HL-60 (cell line): Measurements from ENCODE around the gene DCDC2C.

Source experiments
- DNase-seq, 2 experiments: peaks; one replicate each; pipeline ENCODE4 v3.0.0-alpha.2; 2010 to 2020; ENCODE audit warnings: low read depth in 1 of 2, low spot score in 1 of 2
- H3K27ac ChIP-seq: fragments of 250-450 bp; sonication (Bioruptor Pico); replicated peaks from 2 replicates; pipeline ENCODE4 v1.5.1; 2020; ENCODE audit warnings: mild to moderate bottlenecking, moderate library complexity
- H3K27me3 ChIP-seq: fragments of 250-450 bp; sonication (Bioruptor Pico); 2 replicates; pipeline ENCODE4 v1.5.1; 2021; ENCODE audit warnings: mild to moderate bottlenecking, moderate library complexity; ENCODE audit not compliant: insufficient read depth, poor library complexity, severe bottlenecking
- H3K4me3 ChIP-seq: replicated peaks from 2 replicates; pipeline ENCODE4 v1.5.1; 2011; ENCODE audit warnings: mild to moderate bottlenecking, control low read depth, low read length; ENCODE audit not compliant: insufficient read depth
- GABPA ChIP-seq: IDR thresholded peaks from 2 replicates; pipeline ENCODE4 v1.6.1; 2012; ENCODE audit warnings: low read depth
- POLR2AphosphoS5 ChIP-seq: IDR thresholded peaks from 2 replicates; pipeline ENCODE4 v1.6.1; 2012; ENCODE audit warnings: low read depth
- SPI1 ChIP-seq: IDR thresholded peaks from 2 replicates; pipeline ENCODE4 v1.6.1; 2012; ENCODE audit warnings: low read depth, mild to moderate bottlenecking, borderline replicate concordance
- TF ChIP-seq, protein P1 (sequence below): IDR thresholded peaks from 2 replicates; pipeline ENCODE4 v1.6.1; 2012; ENCODE audit warnings: low read depth; ENCODE audit not compliant: insufficient replicate concordance
- TF ChIP-seq, protein P2 (sequence below): IDR thresholded peaks from one replicate; pipeline ENCODE4 v1.5.1; 2011; ENCODE audit warnings: low read length, control low read depth, inconsistent platforms; ENCODE audit not compliant: insufficient read depth

Gene DCDC2C

DNA sequence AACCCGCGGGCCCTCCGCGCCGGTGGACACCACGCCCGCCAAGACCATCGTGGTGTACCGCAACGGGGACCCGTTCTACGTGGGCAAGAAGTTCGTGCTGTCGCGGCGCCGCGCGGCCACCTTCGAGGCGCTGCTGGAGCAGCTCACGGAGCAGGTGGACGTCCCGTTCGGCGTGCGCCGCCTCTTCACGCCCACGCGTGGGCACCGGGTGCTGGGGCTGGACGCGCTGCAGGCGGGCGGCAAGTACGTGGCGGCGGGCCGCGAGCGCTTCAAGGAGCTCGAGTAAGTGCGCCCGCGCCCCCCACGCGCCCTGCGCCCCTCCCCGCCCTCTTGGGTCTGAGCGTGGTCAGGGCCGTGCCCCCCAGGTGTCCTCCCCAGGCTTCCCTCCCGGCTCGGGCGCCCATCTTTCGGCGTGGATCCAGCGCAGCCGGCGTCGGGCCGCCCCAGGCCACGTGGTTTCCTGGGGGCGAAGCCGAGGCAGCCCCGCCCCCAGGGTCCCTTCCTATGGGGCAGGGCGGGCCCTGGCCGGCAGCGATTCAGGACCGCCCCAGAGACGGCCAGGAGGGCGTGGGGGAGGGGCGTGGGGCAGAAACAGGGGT, 481 bp downstream of the DCDC2C start:
- Histone ChIP-seq H3K27ac (no peak overlapping the region), H3K4me3 (no peak overlapping the region), H3K27me3 (peaks cover 1% of the 10 kb centered on the region)
- TF ChIP-seq POLR2AphosphoS5 (no peak), SPI1 (no peak), GABPA (no peak)
- TF ChIP-seq, protein P1, sequence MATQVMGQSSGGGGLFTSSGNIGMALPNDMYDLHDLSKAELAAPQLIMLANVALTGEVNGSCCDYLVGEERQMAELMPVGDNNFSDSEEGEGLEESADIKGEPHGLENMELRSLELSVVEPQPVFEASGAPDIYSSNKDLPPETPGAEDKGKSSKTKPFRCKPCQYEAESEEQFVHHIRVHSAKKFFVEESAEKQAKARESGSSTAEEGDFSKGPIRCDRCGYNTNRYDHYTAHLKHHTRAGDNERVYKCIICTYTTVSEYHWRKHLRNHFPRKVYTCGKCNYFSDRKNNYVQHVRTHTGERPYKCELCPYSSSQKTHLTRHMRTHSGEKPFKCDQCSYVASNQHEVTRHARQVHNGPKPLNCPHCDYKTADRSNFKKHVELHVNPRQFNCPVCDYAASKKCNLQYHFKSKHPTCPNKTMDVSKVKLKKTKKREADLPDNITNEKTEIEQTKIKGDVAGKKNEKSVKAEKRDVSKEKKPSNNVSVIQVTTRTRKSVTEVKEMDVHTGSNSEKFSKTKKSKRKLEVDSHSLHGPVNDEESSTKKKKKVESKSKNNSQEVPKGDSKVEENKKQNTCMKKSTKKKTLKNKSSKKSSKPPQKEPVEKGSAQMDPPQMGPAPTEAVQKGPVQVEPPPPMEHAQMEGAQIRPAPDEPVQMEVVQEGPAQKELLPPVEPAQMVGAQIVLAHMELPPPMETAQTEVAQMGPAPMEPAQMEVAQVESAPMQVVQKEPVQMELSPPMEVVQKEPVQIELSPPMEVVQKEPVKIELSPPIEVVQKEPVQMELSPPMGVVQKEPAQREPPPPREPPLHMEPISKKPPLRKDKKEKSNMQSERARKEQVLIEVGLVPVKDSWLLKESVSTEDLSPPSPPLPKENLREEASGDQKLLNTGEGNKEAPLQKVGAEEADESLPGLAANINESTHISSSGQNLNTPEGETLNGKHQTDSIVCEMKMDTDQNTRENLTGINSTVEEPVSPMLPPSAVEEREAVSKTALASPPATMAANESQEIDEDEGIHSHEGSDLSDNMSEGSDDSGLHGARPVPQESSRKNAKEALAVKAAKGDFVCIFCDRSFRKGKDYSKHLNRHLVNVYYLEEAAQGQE: no peak
- TF ChIP-seq, protein P2, sequence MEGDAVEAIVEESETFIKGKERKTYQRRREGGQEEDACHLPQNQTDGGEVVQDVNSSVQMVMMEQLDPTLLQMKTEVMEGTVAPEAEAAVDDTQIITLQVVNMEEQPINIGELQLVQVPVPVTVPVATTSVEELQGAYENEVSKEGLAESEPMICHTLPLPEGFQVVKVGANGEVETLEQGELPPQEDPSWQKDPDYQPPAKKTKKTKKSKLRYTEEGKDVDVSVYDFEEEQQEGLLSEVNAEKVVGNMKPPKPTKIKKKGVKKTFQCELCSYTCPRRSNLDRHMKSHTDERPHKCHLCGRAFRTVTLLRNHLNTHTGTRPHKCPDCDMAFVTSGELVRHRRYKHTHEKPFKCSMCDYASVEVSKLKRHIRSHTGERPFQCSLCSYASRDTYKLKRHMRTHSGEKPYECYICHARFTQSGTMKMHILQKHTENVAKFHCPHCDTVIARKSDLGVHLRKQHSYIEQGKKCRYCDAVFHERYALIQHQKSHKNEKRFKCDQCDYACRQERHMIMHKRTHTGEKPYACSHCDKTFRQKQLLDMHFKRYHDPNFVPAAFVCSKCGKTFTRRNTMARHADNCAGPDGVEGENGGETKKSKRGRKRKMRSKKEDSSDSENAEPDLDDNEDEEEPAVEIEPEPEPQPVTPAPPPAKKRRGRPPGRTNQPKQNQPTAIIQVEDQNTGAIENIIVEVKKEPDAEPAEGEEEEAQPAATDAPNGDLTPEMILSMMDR: no peak
- DNase-seq: no peak

- Histone ChIP-seq H3K4me3 (no peak overlapping the region), H3K27ac (no peak overlapping the region), H3K27me3 (peaks cover 5% of the 10 kb centered on the region)
- TF ChIP-seq, protein P2: no peak
- no peak for TF ChIP-seq POLR2AphosphoS5
- TF ChIP-seq, protein P1: no peak
- DNase-seq: no peak
Observed at GRCh38 chr2:3704692-3705091, 1.3 kb downstream of the DCDC2C start.

GRCh38 chr2:3705782-3706181, 2.4 kb downstream of the DCDC2C start:
- Histone ChIP-seq H3K4me3 (no peak overlapping the region), H3K27me3 (peaks cover 5% of the 10 kb centered on the region), H3K27ac (no peak overlapping the region)
- DNase-seq: no peak
- no peak for TF ChIP-seq GABPA
- no peak for TF ChIP-seq POLR2AphosphoS5
- TF ChIP-seq, protein P2: no peak
- TF ChIP-seq, protein P1: no peak
- no peak for TF ChIP-seq SPI1
